C4-2B (cell line): Measurements from ENCODE around the gene NMS.

Experiments used
- H3K27ac ChIP-seq: fragments of 450-650 bp; 2 replicates; pipeline ENCODE4 v1.5.1; 2017
- CTCF ChIP-seq: fragments of 450-650 bp; conservative IDR thresholded peaks from 2 replicates; pipeline ENCODE4 v1.5.1; 2017; ENCODE audit warnings: mild to moderate bottlenecking
- ZFX ChIP-seq: fragments of 450-650 bp; IDR thresholded peaks from 2 replicates; pipeline ENCODE4 v1.6.1; 2017

Gene NMS

GRCh38 chr2:100470182-100470581 lies at the start of gene NMS:
TSS of gene NMS (plus strand) at chr2:100470482. CDS start at chr2:100470489, 7 bp downstream.
- TF ChIP-seq CTCF (no peak), ZFX (no peak)
- no peak within 1 kb of the TSS for H3K27ac ChIP-seq

- H3K27ac ChIP-seq: no peak overlapping the region
- TF ChIP-seq CTCF: peak; percentile 66
- TF ChIP-seq ZFX: no peak
Observed at GRCh38 chr2:100422320-100423055, 47.8 kb upstream of the NMS start.

GRCh38 chr2:100423631-100424030 lies 46.7 kb upstream of the NMS start:
- no peak for TF ChIP-seq ZFX
- no peak for TF ChIP-seq CTCF

GRCh38 chr2:100424277-100424875 lies 45.9 kb upstream of the NMS start:
- no peak for TF ChIP-seq ZFX
- H3K27ac ChIP-seq: no peak overlapping the region

More at GRCh38 chr2:100423631-100424030, 46.7 kb upstream of the NMS start:
- no peak overlapping the region for H3K27ac ChIP-seq

GRCh38 chr2:100425107-100425506 lies 45.2 kb upstream of the NMS start:
- H3K27ac ChIP-seq: no peak overlapping the region
- TF ChIP-seq ZFX (no peak), CTCF (no peak)

GRCh38 chr2:100425573-100426383 lies 44.5 kb upstream of the NMS start:
- no peak overlapping the region for H3K27ac ChIP-seq

GRCh38 chr2:100426384-100426720 lies 43.9 kb upstream of the NMS start:
- TF ChIP-seq CTCF (no peak), ZFX (no peak)
- H3K27ac ChIP-seq: no peak overlapping the region

More at GRCh38 chr2:100425573-100426383, 44.5 kb upstream of the NMS start:
- no peak for TF ChIP-seq ZFX
- TF ChIP-seq CTCF: no peak
